ENCODE data around the gene SMIM20. TPM values are rescaled to one million over a fixed set of nuclear protein-coding genes. Genes with fewer than 3 reads are reported as not detected.

SMIM20 gene
- polyA plus RNA-seq, 1 donor from 2014 or later = 19.1 TPM

- peak overlapping the region; percentile 3 for H3K4me2 ChIP-seq (ENCODE audit: low read length)
- H2AFZ ChIP-seq (ENCODE audit: low read depth, low read length) = no peak overlapping the region
- no peaks in the 10 kb centered on the region for H3K27me3 ChIP-seq (ENCODE audit: insufficient read depth, low read depth, low read length)
- H3K27ac ChIP-seq (ENCODE audit: low read length) = no peak overlapping the region
- no peaks in the 10 kb centered on the region for H3K9me3 ChIP-seq (ENCODE audit: low read length)
- no peaks in the 10 kb centered on the region for H3K9me2 ChIP-seq (ENCODE audit: insufficient read depth, low read length)
- no peaks in the 10 kb centered on the region for H4K20me1 ChIP-seq (ENCODE audit: insufficient read depth)
- H3K9ac ChIP-seq (ENCODE audit: low read length) = no peak overlapping the region
- TF ChIP-seq, protein P1, sequence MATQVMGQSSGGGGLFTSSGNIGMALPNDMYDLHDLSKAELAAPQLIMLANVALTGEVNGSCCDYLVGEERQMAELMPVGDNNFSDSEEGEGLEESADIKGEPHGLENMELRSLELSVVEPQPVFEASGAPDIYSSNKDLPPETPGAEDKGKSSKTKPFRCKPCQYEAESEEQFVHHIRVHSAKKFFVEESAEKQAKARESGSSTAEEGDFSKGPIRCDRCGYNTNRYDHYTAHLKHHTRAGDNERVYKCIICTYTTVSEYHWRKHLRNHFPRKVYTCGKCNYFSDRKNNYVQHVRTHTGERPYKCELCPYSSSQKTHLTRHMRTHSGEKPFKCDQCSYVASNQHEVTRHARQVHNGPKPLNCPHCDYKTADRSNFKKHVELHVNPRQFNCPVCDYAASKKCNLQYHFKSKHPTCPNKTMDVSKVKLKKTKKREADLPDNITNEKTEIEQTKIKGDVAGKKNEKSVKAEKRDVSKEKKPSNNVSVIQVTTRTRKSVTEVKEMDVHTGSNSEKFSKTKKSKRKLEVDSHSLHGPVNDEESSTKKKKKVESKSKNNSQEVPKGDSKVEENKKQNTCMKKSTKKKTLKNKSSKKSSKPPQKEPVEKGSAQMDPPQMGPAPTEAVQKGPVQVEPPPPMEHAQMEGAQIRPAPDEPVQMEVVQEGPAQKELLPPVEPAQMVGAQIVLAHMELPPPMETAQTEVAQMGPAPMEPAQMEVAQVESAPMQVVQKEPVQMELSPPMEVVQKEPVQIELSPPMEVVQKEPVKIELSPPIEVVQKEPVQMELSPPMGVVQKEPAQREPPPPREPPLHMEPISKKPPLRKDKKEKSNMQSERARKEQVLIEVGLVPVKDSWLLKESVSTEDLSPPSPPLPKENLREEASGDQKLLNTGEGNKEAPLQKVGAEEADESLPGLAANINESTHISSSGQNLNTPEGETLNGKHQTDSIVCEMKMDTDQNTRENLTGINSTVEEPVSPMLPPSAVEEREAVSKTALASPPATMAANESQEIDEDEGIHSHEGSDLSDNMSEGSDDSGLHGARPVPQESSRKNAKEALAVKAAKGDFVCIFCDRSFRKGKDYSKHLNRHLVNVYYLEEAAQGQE (IDR thresholded peaks at IDR 0.05; ENCODE audit: borderline replicate concordance) = no peak
- TF ChIP-seq EZH2 (IDR thresholded peaks at IDR 0.05; ENCODE audit: borderline replicate concordance, insufficient read depth, low read length, poor library complexity, severe bottlenecking) = no peak
- no peak for TF ChIP-seq SMC3 (conservative IDR thresholded peaks at IDR 0.05; ENCODE audit: poor library complexity)
- no peak for TF ChIP-seq RAD21 (conservative IDR thresholded peaks at IDR 0.05)
- TF ChIP-seq TAF1 (IDR thresholded peaks at IDR 0.05; ENCODE audit: low read depth) = no peak
- no peak for TF ChIP-seq EP300 (conservative IDR thresholded peaks at IDR 0.05; ENCODE audit: poor library complexity, severe bottlenecking)
- no peak for TF ChIP-seq POLR2AphosphoS5 (IDR thresholded peaks at IDR 0.05)
- TF ChIP-seq, protein P2, sequence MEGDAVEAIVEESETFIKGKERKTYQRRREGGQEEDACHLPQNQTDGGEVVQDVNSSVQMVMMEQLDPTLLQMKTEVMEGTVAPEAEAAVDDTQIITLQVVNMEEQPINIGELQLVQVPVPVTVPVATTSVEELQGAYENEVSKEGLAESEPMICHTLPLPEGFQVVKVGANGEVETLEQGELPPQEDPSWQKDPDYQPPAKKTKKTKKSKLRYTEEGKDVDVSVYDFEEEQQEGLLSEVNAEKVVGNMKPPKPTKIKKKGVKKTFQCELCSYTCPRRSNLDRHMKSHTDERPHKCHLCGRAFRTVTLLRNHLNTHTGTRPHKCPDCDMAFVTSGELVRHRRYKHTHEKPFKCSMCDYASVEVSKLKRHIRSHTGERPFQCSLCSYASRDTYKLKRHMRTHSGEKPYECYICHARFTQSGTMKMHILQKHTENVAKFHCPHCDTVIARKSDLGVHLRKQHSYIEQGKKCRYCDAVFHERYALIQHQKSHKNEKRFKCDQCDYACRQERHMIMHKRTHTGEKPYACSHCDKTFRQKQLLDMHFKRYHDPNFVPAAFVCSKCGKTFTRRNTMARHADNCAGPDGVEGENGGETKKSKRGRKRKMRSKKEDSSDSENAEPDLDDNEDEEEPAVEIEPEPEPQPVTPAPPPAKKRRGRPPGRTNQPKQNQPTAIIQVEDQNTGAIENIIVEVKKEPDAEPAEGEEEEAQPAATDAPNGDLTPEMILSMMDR (IDR thresholded peaks at IDR 0.05; ENCODE audit: poor library complexity, severe bottlenecking) = no peak
- no peak for TF ChIP-seq MXI1 (conservative IDR thresholded peaks at IDR 0.05; ENCODE audit: poor library complexity, severe bottlenecking)
- no peaks in the 10 kb centered on the region for H3K79me2 ChIP-seq (replicated peaks; ENCODE audit: insufficient read depth, low read length)
- H3F3A ChIP-seq (ENCODE audit: insufficient read depth, low read length, poor library complexity, severe bottlenecking) = no peaks in the 10 kb centered on the region
- H3K4me3 ChIP-seq (ENCODE audit: low read length) = no peak overlapping the region
- H3K36me3 ChIP-seq (ENCODE audit: insufficient read depth, low read length) = no peaks in the 10 kb centered on the region
Measured at GRCh38 chr4:25879991-25880651, 33.9 kb upstream of the SMIM20 start.

- TF ChIP-seq TAF1 (IDR thresholded peaks at IDR 0.05; ENCODE audit: low read depth) = no peak
- TF ChIP-seq MXI1 (conservative IDR thresholded peaks at IDR 0.05; ENCODE audit: poor library complexity, severe bottlenecking) = no peak
- TF ChIP-seq, protein P1 (IDR thresholded peaks at IDR 0.05; ENCODE audit: borderline replicate concordance) = no peak
- TF ChIP-seq POLR2AphosphoS5 (IDR thresholded peaks at IDR 0.05) = no peak
- no peak for TF ChIP-seq RAD21 (conservative IDR thresholded peaks at IDR 0.05)
- no peak for TF ChIP-seq EZH2 (IDR thresholded peaks at IDR 0.05; ENCODE audit: borderline replicate concordance, insufficient read depth, low read length, poor library complexity, severe bottlenecking)
- no peak for TF ChIP-seq EP300 (conservative IDR thresholded peaks at IDR 0.05; ENCODE audit: poor library complexity, severe bottlenecking)
- TF ChIP-seq, protein P2 (IDR thresholded peaks at IDR 0.05; ENCODE audit: poor library complexity, severe bottlenecking) = no peak
- TF ChIP-seq SMC3 (conservative IDR thresholded peaks at IDR 0.05; ENCODE audit: poor library complexity) = no peak
Measured at GRCh38 chr4:25881193-25881592, 32.8 kb upstream of the SMIM20 start.

More at GRCh38 chr4:25881193-25881592, 32.8 kb upstream of the SMIM20 start:
- no peaks in the 10 kb centered on the region for H3K36me3 ChIP-seq (ENCODE audit: insufficient read depth, low read length)
- H3K9ac ChIP-seq (ENCODE audit: low read length) = no peak overlapping the region
- H3K27ac ChIP-seq (ENCODE audit: low read length) = no peak overlapping the region
- no peak overlapping the region for H2AFZ ChIP-seq (ENCODE audit: low read depth, low read length)
- H3K79me2 ChIP-seq (replicated peaks; ENCODE audit: insufficient read depth, low read length) = no peaks in the 10 kb centered on the region
- no peaks in the 10 kb centered on the region for H4K20me1 ChIP-seq (ENCODE audit: insufficient read depth)
- no peaks in the 10 kb centered on the region for H3F3A ChIP-seq (ENCODE audit: insufficient read depth, low read length, poor library complexity, severe bottlenecking)
- H3K4me3 ChIP-seq (ENCODE audit: low read length) = no peak overlapping the region
- no peaks in the 10 kb centered on the region for H3K27me3 ChIP-seq (ENCODE audit: insufficient read depth, low read depth, low read length)
- H3K4me2 ChIP-seq (ENCODE audit: low read length) = no peak overlapping the region
- H3K9me2 ChIP-seq (ENCODE audit: insufficient read depth, low read length) = no peaks in the 10 kb centered on the region
- H3K9me3 ChIP-seq (ENCODE audit: low read length) = no peaks in the 10 kb centered on the region
